Thyroid gland (tissue), 4 donors: Measurements from ENCODE around the gene CCDC152. TPM values are rescaled to one million over a fixed set of nuclear protein-coding genes. Genes with fewer than 3 reads are reported as not detected.
"Not testable (repeated sequence)": the region's sequence is repeated elsewhere in the genome, so short reads cannot be mapped to it uniquely, and the experiment has no call there.

ENCODE experiments used
- DNase-seq, 2 donors: peaks; one replicate each; pipeline ENCODE4 v3.0.0-alpha.2; 2019
- H3K27ac ChIP-seq, 3 donors: fragments of 200-600 bp; sonication (generic); 1 replicate in 2 of 3; 2 replicates in 1 of 3; pipeline ENCODE4 v1.5.1; 2016 to 2019; ENCODE audit warnings: mild to moderate bottlenecking in 1 of 3, moderate library complexity in 1 of 3
- H3K27me3 ChIP-seq: fragments of 200-600 bp; sonication (generic); one replicate; pipeline ENCODE4 v1.5.1; 2019
- H3K36me3 ChIP-seq, 2 donors: fragments of 200-600 bp; sonication (generic); one replicate each; pipeline ENCODE4 v1.5.1; 2016 to 2019
- H3K4me1 ChIP-seq, 2 donors: fragments of 200-600 bp; sonication (generic); one replicate each; pipeline ENCODE4 v1.5.1; 2017 to 2019
- H3K4me3 ChIP-seq, 3 donors: fragments of 200-600 bp; sonication (generic); replicated peaks in 1 of 3; 1 replicate in 2 of 3; 2 replicates in 1 of 3; pipeline ENCODE4 v1.5.1; 2016; ENCODE audit warnings: mild to moderate bottlenecking in 1 of 3
- H3K9me3 ChIP-seq: fragments of 200-600 bp; sonication (generic); one replicate; pipeline ENCODE4 v1.5.1; 2017
- CTCF ChIP-seq, 6 experiments: fragments of 200-600 bp in 3 of 6; fragments of 450-650 bp in 3 of 6; sonication (generic) in 3 of 6; IDR thresholded peaks; one replicate each; pipeline ENCODE4 v1.5.1; 2016 to 2019; ENCODE audit warnings: antibody characterized with exemption in 6 of 6, mild to moderate bottlenecking in 2 of 6, inconsistent platforms in 1 of 6, moderate library complexity in 1 of 6
- POLR2A ChIP-seq, 2 donors: fragments of 450-650 bp; IDR thresholded peaks; one replicate each; pipeline ENCODE4 v1.6.1; 2017; ENCODE audit warnings: antibody characterized with exemption in 2 of 2, mild to moderate bottlenecking in 2 of 2, moderate library complexity in 1 of 2
- WGBS, 2 donors: methylation state at CpG; one replicate each; pipeline ENCODE4 v1.1.5; 2017; 5-methylcytosine and 5-hydroxymethylcytosine counted together
- intact Hi-C: fragments of 100-400 bp; cut with DNase I; formaldehyde crosslinking; loops from one replicate; pipeline ENCODE4 v1.15.1; 2023
- total RNA-seq, 4 donors: library from RNA; depleted of rRNA; stranded (reverse); fragments of >200 nt; gene quantifications; one replicate each; pipeline ENCODE4 v1.2.3, GENCODE V29; 2016

The CCDC152 gene
- total RNA-seq, 4 donors from 2014 or later: 0.94 to 2.5 (median 1.7) TPM

DNA sequence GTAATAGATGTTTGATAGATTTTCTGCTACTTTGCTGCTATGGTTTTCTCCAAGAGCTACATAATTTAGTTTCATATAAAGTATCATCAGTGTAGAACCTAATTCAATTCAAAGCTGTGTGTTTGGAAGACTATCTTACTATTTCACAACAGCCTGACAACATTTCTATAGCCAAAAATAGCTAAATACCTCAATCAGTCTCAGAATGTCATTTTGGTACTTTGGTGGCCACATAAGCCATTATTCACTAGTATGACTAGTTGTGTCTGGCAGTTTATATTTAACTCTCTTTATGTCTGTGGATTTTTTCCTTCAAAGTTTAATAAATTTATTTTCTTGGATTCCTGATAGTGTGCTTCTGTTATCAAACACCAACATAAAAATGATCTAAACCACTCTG, 35.1 kb upstream of the CCDC152 start:
- intact Hi-C loops: no loop called here
- Histone ChIP-seq H3K9me3 (no peaks in the 10 kb centered on the region), H3K4me1 (no peaks in the 10 kb centered on the region), H3K36me3 (peaks cover 0 to 3% of the 10 kb centered on the region in 2 donors), H3K27ac (no peak overlapping the region), H3K27me3 (no peaks in the 10 kb centered on the region), H3K4me3 (no peak overlapping the region)
- TF ChIP-seq CTCF (IDR thresholded peaks at IDR 0.05) (no peak), POLR2A (IDR thresholded peaks at IDR 0.05) (no peak)
- no peak for DNase-seq

DNA sequence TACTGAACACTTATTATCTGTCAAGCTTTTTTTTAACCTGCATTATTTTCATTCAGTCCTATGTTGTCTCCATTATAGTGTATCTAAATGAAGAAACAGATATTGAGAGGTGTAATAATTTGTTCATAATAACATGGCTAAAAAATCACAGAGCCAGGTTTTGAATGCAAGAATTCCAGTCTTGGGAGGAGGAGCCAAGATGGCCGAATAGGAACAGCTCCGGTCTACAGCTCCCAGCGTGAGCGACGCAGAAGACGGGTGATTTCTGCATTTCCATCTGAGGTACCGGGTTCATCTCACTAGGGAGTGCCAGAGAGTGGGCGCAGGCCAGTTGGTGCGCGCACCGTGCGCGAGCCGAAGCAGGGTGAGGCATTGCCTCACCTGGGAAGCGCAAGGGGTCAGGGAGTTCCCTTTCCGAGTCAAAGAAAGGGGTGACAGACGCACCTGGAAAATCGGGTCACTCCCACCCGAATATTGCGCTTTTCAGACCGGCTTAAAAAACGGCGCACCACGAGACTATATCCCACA, 22.0 kb upstream of the CCDC152 start:
- H3K27ac ChIP-seq, intact Hi-C loops, H3K4me1 ChIP-seq, H3K36me3 ChIP-seq, DNase-seq, H3K27me3 ChIP-seq, H3K9me3 ChIP-seq, H3K4me3 ChIP-seq: not testable (repeated sequence)
- 93 to 94% methylated on average over 14 to 15 of the region's 24 CpGs for WGBS, 2 donors

DNA sequence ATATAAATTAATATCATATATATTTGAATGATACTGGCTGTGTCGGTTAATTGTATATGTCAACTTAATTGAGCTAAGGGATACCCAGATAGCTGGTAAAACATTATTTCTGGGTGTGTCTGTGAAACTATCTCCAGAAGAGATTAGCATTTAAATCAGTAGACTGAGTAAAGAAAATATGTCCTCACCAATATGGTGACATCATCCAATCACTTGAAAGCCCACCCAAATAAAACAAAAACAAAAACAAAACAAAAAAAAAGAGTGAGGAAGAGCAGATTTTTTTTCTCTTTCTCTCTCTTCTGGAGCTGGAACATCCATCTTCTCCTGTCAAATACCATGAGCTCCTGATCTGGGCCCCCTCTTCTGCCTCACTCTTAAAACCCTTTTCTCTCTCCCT, 15.7 kb upstream of the CCDC152 start:
- intact Hi-C loops: no loop called here
- H3K4me3 ChIP-seq: no peak overlapping the region
- no peaks in the 10 kb centered on the region for H3K36me3 ChIP-seq
- WGBS, 2 donors: 97 to 100% methylated on average over 1 of the region's 1 CpG
- no peak for TF ChIP-seq POLR2A (IDR thresholded peaks at IDR 0.05)
- TF ChIP-seq CTCF (IDR thresholded peaks at IDR 0.05): no peak
- H3K4me1 ChIP-seq: no peaks in the 10 kb centered on the region
- no peak overlapping the region for H3K27ac ChIP-seq
- no peaks in the 10 kb centered on the region for H3K27me3 ChIP-seq
- DNase-seq: no peak
- no peaks in the 10 kb centered on the region for H3K9me3 ChIP-seq

DNA sequence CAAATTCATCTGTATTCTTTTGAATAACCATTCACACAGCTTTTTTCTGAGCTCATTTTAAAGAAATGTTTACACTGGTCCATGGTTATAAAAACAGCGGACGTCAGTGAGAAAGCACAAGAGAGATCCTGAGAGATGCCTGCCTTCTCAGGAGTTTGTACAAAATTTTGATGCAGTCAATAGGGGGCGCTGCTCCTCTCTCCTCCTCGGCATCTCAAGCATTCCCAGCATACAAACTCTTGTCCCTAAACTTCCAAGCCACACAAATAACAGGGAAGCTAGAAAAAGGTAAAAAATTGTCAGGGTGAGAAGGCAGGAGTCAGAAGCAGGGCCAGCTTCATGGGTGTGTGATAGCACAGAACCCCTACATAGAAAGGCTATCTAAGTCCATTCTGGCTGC, 11.2 kb upstream of the CCDC152 start:
- no peak overlapping the region for H3K27ac ChIP-seq
- DNase-seq: no peak
- no peak overlapping the region for H3K4me3 ChIP-seq
- whole genome bisulfite sequencing, 2 donors: 20 to 22% methylated on average over 4 of the region's 4 CpGs
- H3K36me3 ChIP-seq: no peaks in the 10 kb centered on the region
- intact Hi-C loops: no loop called here
- H3K9me3 ChIP-seq: no peaks in the 10 kb centered on the region
- no peaks in the 10 kb centered on the region for H3K4me1 ChIP-seq
- peak in 1 of 6 experiments; percentile 12 for TF ChIP-seq CTCF (IDR thresholded peaks at IDR 0.05)
- TF ChIP-seq POLR2A (IDR thresholded peaks at IDR 0.05): no peak
- H3K27me3 ChIP-seq: no peaks in the 10 kb centered on the region

DNA sequence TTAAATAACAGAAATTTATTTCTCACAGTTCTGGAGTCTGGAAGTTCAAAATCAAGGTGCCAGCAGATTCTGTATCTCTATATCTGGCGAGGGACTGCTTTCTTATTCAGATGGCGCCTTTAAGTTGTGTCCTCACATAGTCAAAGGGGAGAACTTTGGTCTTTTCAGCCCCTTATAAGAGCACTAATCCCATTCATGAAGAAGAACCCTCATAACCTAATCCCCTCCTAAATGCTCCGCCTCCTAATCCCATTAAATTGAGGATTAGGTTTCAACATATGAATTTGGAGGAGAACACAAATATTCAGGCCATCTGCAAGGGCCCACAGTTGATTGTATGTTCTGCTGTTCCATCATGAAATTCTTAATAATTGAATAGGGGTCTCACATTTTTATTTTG, 10.8 kb upstream of the CCDC152 start:
- Histone ChIP-seq H3K4me1 (no peaks in the 10 kb centered on the region), H3K27me3 (no peaks in the 10 kb centered on the region), H3K4me3 (no peak overlapping the region), H3K9me3 (no peaks in the 10 kb centered on the region), H3K36me3 (no peaks in the 10 kb centered on the region), H3K27ac (no peak overlapping the region)
- 97 to 98% methylated on average over 3 of the region's 3 CpGs for WGBS, 2 donors
- no peak for DNase-seq
- TF ChIP-seq CTCF (IDR thresholded peaks at IDR 0.05) (no peak), POLR2A (IDR thresholded peaks at IDR 0.05) (no peak)
- intact Hi-C loops: no loop called here

DNA sequence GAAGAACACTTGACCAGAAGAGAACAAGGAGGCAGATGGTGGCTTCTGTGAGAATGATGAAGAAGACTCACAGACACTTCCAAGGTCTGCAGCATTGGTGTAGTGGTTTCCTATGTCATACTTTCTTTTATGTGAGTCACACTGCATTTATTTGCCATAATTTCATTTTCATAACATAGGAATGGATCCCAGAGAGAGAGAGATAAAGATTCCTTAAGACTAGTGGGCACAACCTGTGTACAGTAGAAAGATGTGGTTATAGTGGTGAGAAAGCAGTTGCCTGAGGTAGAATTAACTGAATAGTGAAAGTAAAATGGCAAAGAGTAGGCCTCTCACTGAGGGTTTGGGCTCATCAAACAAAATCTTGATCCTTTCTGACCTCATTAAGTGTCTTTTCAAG, 7.6 kb upstream of the CCDC152 start:
- no peak for DNase-seq
- no peaks in the 10 kb centered on the region for H3K36me3 ChIP-seq
- H3K9me3 ChIP-seq: no peaks in the 10 kb centered on the region
- no peak overlapping the region for H3K27ac ChIP-seq
- TF ChIP-seq CTCF (IDR thresholded peaks at IDR 0.05) (no peak), POLR2A (IDR thresholded peaks at IDR 0.05) (no peak)
- intact Hi-C loops: no loop called here
- no peaks in the 10 kb centered on the region for H3K27me3 ChIP-seq
- no peaks in the 10 kb centered on the region for H3K4me1 ChIP-seq
- H3K4me3 ChIP-seq: no peak overlapping the region
